ENCODE results near the gene FGFRL1. TPM values are rescaled to one million over a fixed set of nuclear protein-coding genes. Genes with fewer than 3 reads are reported as not detected.

The FGFRL1 gene
- total RNA-seq, 1 donor from 2014 or later, result 68.3 TPM

DNA sequence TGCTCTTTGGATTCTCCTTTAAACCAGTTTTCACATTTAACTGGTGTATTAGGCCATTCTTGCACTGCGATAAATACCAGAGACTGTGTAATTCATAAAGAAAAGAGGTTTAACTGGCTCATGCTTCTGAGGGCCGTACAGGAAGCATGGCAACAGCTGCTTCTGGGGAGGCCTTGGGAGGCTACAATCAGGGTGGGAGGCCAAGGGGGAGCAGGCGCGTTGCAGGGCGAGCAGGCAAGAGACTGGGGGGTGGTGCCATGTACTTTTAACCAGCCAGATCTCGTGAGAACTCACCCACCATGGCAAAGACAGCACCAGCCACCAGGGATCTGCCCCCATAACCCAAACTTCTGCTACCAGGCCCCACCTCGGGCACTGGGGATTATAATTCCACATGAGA, 63.8 kb downstream of the FGFRL1 start:
- peak; percentile 56 for DNase-seq

GRCh38 chr4:1075809-1076699, 64.6 kb downstream of the FGFRL1 start:
- no peak for DNase-seq

Other genes with a start within 250 kb of the FGFRL1 start
- gene CPLX1, start 185.5 kb upstream of the FGFRL1 start, total RNA-seq, result not detected
- 46.7 TPM for gene GAK, start 79.3 kb upstream of the FGFRL1 start, total RNA-seq
- gene TMEM175, start 79.2 kb upstream of the FGFRL1 start, total RNA-seq, result 16.7 TPM
- gene DGKQ, start 38.1 kb upstream of the FGFRL1 start, total RNA-seq, result 8.6 TPM
- 10.2 TPM for gene IDUA, start 24.6 kb upstream of the FGFRL1 start, total RNA-seq
- 0.31 TPM for gene SLC26A1, start 18.2 kb upstream of the FGFRL1 start, total RNA-seq
- 4.0 TPM for gene RNF212, start 101.9 kb downstream of the FGFRL1 start, total RNA-seq
- gene SPON2, start 161.0 kb downstream of the FGFRL1 start, total RNA-seq, result 517 TPM
- 193 TPM for gene CTBP1, start 237.5 kb downstream of the FGFRL1 start, total RNA-seq